Measurements from ENCODE around the gene ADK. TPM values are rescaled to one million over a fixed set of nuclear protein-coding genes. Genes with fewer than 3 reads are reported as not detected.

The ADK gene
- total RNA-seq, result 47.4 and 50.6 TPM in 2 replicates

DNA sequence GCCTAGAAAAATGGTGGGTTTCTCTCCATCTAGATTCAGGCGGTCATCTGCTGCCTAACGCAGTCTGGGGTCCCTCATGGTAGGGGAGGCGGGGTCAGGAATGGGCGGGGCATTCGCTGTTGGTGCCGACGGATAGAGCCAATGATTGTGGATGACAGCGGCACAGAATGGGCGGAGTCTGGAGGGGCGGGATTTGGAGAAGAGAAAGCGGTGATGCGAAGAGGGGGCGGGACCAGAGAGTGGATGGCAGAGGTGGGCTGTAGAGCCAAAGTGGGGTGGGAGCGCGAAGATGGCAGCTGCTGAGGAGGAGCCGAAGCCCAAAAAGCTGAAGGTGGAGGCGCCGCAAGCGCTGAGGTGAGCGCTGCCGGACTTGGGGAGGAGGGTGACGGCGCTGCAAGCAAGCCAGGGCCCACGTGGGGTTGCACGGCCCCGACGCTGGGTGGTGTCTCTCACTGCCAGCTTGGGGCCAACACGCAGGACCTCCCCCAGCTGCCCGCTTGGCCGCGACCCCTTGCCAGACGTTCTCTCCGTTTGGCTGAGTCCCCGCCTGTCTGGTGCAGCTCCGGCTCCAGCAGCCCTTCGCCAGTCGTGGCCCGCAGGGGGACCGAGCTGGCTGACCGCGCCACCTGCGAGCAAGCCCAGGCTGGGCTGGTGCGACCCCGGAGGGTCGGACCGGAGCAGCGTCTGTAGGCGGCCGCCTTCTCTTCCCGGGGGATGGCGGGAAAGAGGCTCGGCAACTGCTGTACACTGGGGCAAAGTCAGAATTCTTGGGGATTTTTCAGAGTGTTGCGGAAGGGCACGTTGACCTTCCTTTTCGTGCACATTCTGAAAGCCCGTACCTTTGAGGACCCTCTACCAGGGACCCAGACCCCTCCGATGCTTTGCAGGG lies at the start of gene ADK:
Gene ADK (plus strand): TSS at position 232 of the 889 bp plus-strand sequence. CDS start 58 bp downstream, at position 290.

DNA sequence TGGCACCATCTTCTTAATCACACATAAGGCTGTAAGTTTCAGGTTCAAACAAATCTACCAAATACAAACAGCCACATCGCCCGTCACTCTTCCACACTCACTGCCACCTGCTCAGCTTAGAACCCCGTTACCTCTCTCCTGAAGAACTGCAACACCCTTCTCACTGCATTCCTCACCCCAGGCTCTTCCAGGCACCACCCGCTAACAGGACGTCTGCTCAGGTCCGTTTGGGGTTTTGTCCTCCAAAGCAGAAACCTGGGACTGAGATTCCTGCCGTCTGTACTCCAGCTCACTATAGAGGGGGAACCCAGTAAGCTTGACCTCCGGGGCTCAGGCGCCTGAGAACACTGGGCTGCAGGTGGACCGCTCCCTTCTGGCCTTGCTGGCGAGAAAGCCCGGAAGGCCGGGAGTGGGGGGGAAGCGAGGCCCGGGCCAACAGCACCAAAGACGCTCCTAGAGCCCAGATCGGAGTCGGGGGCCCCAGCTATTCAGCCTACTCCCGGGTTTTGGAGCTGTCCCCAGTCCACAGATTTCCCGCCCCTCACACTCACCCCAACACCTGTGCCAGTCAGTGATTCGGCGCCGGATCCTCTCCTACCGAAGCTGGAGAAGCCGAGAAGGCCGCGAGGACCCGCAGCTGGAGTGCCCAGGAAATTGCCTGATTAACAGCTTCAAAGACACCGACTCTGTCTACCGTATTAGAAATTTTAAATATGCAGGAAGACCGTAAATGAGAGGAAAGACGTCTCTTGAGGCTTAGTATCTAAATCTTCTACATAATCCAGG lies 624 bp upstream of the ADK start, which contains the start of gene AP3M1:
Gene AP3M1 (minus strand): TSS at position 625 of the 786 bp plus-strand sequence. CDS start 12,449 bp downstream, outside the sequence.

Other genes with a start within 250 kb of the ADK start
- gene PLAU, start 240.1 kb upstream of the ADK start, total RNA-seq, result 37.4 and 45.2 TPM in 2 replicates
- 198 and 246 TPM in 2 replicates for gene VCL, start 153.1 kb upstream of the ADK start, total RNA-seq
- gene AP3M1, start 393 bp upstream of the ADK start, total RNA-seq, result 31.6 and 39.5 TPM in 2 replicates